Stimulated activated CD8-positive, alpha-beta memory T cell treated with anti-CD3 and anti-CD28 coated beads, Interleukin-7, amount 100 ng/mL, for 4 hours (primary cell): ENCODE data around the gene QSOX2.

Source experiments
- DNase-seq, 2 donors: peaks; one replicate each; pipeline ENCODE4 v3.0.0-alpha.2; 2020; ENCODE audit warnings: low read depth in 2 of 2

Gene QSOX2

DNA sequence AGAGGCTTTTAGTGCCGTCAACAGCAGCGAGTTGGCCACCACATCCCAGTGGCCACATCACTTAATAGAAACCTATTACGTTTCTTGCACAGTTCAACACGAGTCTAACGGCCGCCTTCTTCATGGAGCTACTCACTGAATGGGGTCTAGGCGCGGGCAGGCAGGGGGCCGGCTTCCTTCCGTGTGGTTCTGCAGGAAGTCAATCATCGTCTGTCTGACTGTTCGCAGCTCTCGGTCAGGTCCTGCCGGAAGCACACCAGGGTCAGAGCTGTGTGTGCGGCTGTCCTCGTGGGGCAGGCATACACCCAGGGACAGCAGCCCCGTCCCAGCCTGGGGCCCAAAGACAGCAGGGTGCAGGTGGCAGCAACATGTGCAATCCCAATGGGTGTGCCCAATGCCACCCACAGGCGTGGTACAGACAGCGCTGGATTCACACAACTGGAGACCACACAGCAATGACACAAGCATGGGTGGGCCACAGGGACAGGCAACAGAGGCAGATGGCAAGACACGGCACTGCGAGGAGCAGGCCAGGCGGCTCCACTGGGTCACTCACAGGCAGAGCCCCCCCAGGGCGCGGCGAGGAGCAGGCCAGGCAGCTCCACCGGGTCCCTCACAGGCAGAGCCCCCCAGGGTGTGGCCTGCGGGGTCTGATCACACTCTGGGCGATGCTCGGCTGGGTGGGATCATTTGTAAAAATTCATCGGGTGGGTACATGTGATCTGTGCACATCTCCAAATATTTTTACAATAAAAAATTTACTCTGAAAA lies 21.6 kb downstream of the QSOX2 start:
- no peak for DNase-seq

DNA sequence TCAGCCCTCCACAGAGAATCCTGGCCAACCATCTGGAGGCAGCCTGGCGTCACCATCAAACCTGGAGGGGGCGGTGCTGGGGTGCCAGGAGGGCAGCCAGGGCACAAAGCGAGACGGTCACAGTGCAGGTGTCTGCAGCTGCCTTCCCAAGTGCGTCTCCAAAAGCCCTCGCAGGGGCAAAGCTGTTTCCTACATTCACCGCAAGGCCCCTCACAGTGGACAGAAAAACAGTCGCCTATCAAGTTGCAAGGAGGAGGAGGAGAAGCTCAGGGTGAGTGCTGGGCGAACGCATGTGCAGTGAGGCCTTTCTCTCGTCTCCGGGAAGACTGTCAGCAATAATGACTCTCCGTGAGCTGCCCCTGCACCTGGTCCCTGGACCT lies 22.7 kb downstream of the QSOX2 start:
- DNase-seq: no peak

DNA sequence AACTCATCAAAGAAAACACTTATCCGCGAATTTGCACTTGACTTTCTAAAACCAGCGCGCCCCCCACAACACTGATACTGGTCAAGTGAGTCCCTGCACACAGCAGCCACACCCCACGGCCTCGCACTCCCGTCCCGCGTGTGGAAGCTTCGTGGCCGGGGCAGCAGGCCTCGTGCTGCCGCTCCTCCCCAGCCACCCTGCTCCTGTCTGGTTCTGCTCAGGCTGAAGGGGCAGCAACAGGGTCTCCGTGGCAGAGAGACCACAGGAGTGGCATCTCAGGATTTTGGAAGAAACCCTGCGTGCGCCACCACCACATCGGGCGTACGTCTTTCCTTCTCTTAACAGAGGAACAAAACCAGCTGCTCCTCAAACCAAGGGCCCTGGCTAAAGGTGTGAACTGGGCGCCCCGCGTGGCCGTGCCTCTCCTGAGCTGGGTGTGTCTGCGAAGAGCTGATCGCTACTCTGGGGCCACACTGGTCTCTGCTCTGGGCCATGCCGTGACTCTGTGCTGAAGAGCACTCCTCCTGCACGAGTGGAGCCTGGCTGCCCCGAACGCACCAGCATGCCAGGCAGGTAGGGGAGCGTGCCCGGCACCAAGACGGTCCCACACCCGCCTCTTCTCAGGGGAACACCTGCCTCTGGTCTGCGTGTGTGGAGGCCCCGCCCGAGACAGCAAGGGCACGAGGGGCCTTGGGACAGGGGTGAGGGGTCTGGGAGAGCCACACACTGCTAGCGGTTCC lies 23.3 kb downstream of the QSOX2 start:
- no peak for DNase-seq

DNA sequence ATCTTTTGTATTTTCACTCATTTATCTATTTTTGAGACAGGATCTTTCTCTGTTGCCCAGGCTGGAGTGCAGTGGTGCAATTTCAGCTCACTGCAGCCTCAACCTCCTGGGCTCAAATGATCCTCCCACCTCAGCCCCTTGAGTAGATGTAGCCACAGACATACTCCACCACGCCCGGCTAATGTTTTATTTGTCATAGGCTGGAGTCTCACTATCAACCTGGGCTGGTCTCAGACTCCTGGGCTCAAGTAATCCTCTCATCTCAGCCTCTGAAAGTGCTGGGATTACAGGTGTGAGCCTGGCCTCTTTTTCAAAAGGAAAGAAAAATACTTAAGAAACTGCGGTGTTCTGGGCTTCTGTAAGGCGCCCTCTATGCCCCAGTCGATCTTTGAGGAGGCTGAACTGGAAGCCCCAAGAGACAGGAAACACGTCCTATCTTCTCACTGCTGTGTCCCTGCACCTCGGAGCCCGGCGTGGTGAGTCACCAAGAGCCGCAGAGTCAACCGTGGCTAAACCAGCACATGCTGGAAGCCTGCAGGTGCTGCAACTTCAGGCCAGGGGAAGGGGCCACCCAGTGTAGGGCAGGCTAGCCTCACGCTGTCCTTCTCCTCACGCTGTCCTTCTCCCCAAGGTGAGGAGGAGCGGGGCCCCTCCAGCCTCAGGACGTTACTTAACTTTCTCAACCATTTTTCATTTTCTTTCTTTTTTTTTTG lies 25.4 kb downstream of the QSOX2 start:
- no peak for DNase-seq

DNA sequence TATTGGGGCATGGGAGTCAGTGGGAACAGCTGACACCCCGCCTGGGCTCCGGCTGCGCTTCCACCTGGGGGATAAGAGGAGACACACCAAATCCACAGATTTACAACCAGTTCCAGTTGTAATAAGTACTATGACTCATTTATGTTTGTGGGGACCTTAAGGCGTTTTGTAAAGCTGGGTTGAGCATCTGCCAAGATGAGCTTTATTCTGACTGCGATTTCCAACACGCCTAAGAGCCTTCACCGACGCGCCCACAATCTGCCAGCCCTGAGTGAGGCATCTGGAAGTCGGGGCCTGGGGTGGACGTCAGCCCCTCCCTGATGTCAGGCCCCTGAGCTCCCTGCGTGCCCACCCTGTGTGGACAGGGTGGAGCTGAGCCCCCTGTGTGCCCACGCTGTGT lies 26.3 kb downstream of the QSOX2 start:
- no peak for DNase-seq

DNA sequence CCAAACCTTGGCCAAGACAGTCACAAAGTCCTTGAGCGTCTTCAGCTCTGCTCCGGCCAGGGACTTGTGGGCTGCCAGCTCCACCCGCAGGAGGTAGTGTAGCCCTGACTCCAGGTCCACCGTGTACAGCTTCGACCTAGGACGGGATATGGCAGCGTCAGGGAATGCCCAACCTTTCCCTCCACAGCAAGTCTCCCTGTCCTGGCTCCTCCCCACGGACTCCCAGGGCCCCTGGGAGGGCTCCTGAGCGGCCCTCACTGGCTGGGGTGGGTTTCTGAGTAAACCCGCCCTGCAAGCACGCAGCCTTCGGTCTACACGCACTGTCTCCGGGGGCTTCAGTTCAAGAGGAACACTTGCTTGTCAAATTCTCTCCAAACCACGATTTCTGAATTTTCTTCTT lies 26.9 kb downstream of the QSOX2 start:
- DNase-seq: no peak

DNA sequence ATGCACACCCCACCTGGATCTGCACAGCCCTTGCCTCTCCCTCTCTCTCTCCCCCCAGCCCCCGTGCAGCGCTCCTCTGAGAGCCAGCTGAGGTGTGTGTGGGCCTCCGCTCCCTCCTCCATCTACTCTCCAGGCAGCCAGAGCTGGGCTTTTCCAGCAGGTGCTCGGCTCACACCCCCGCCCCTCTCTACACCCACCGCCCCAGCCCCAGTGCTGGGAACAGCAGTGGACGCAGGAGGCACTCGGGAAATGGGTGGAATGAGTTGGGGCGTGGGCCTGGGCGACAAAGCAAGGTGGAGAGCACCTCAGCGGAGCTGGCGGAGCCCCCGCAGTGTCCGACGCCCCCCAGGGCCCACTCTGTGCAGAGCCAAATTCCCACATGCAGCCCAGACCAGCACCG lies 27.3 kb downstream of the QSOX2 start:
- DNase-seq: no peak

DNA sequence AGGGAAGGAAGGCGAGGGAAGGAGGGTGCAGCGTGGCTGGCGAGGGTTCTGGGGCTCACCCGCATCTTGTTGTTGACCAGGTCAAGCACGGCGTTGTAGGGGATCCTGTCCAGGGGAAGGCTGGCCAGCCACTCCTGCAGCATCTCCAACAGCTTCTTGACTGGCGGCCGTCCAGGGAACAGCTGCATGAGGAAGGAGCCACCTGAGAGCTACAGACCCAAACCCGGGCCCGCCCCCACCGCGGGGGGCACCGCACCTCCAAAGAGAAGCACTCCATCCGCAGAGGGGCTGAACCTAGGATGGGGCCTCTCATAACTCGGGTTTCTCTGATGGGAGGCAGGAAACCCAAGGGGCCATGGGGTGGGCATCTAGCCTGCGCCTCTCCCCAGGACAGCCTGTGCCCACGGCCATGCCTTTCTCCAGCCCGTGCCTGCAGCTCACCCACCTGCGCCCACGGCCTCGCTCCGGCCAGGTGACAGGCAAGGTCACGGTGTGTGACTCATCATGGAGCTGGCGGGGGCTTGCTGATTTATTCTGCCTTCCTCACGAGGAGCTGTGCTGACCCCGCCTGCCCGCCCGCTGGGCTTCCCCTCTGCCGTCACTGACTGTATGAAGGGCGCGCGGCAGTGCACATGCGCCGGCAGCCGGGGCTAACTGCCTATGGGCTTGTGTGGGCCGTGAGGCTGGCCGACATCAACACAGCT lies 28.9 kb downstream of the QSOX2 start:
- no peak for DNase-seq

DNA sequence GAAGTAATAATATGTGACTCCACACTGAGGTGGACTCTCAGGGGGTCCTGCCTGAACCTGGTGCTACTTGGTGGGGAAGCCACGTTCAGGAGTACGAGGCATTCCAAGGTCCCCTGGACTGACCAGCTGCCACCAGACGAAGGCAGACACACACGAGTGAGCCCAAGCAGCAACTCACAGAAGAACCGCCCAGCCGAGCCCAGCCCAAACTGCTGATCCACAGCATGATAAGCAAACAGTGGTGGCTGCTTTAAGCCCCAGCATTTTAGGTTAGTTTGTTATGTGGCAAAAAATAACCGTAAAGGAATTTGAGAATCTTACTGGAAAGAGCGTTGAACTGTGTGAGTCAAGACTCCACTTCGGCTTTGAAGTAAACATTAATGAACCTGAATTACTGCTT lies 31.9 kb downstream of the QSOX2 start:
- no peak for DNase-seq

DNA sequence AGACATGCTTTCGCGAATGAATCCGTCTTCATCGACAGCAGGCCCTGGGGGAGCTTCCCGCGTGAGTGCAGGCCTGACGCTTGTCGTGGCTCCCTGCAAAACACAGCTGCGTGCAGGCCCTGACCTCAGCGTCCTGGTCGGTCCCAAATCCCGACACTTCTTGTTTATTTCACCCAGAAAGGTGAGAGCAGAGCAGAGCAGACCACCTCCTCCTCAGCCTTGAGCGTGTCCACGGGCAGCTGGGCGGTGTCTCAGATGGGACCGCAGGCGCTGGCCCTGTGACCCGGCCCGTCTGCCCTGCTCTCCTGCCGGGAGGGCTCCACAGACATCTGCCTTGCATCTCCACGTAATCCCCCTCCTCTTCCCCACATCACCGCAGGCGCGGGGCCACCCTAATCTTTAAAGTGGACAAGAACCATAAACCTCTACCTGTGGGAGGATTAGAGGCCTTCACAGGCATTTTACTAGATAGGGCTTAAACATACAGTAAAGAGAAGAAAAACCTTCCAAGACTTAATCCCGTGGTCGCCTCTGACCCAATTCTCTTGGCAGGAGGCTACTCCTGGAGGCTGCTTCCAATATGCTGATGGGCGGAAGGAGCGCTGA lies 33.2 kb downstream of the QSOX2 start:
- no peak for DNase-seq

DNA sequence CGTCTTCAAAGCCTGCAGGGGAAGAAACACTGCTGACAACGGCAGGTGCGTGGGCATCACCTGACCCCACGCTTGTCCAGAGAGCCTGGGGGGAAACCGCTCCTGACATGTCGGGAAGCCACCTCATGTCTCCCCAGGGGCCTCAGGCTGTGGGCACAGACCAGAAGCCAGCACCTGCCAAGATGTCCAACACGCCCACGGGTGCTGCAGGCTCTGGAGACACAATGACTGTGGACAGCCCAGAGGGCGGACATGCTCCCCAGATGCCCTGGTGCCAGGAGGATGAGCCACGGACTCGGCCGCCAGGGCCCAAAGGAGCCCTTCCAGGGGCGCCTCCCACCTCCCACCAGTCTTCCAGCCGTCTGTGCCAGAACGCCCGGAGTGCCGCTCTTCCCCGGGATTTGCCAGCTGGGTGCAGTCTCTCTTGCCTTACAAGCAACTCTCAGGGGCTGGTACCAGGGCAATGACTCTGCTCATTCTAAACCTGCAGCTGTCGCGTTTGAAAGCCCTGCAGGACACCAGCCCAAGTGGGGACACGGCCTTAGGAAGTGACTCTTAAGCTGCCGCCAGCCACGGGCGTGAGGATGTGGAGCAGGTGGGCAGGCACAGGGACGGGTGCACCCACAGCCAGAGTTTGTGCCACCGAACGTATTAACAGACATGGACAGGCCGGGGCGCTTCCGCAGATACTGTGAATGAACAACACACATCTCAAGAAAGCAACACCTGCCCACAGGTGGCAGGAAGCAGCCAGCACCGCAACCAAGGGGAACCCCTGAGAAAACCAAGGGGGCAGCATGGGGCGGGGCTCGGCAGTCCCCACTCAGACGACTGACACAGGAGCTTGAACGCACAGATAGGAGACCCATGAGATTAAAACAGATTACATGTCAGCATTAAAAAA lies 33.9 kb downstream of the QSOX2 start:
- no peak for DNase-seq

DNA sequence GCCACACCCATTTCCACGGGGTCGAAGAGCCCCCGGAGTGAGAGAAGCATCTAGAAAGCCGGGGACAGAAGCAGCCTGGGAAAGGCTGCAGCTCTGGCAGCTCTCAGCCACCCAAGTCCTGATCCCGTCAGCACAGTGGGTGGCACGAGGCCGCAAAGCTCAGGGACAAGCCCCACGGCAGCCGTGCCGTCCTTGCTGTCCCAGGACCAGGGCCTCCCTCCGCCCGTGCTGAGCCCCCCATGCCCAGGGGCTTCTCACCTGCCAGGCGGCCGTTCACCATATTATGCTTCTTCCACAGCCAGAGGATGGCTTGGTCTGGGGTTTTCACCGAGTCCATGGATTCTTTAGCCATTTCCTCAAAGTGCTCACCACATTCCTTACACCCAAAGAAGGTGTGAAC lies 34.6 kb downstream of the QSOX2 start:
- DNase-seq: no peak

DNA sequence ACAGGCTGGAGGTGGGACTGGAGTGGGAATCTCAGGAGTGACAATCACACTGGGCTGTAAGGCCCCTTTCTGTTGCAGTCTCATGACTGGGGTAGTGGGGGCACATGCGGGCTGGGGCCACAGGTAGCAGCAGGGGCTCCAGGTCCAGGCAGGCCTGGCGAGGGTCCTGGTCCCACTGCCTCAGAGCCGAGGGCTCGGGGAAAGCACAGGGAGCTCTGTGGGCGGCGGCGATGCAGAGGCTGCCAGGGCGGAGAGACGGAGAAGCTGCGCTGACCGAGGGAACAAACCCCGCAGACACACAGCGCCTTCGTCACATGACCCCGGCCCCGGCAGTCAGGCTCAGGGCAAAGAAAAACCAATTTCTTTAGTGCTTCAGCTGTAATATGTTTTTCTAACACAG lies 35.3 kb downstream of the QSOX2 start:
- no peak for DNase-seq

DNA sequence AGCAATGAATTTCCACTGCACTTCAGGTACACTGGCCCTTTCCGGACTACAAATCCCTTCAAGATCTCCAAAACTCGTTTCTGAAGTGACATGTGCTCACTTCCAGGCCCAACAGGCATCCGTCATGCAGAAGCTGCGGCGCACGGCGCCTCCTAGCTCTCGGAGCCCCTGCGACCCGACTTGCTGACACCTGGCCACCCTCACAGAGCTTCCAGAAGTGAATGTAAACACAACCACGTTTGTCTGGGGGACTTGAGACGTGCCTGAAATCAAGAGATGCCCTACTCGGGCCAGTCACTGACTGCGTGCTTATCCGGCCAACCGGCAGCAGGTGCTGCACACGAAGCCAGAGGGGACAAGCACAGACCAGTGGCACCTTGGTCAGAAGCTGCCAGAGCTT lies 35.8 kb downstream of the QSOX2 start:
- DNase-seq: no peak

DNA sequence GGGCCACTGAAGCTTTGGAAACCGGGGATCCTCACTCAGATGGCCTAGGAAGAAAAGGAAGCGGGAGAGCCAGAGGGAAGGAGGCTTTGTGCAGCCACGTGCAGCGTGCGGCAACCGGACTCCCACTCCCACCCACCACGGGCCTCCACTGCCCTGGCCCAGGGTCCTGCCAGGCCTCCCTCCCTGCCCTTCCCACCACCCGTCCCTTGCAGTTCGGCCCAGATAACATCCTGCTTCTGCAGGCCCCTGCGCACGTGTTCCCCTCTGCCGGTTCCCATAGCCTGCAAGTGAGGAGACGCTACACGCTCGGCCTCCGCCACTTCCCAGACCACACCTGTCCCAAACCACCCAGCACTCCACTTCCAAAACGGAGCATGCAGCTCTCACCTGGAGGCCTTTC lies 36.4 kb downstream of the QSOX2 start:
- DNase-seq: no peak

DNA sequence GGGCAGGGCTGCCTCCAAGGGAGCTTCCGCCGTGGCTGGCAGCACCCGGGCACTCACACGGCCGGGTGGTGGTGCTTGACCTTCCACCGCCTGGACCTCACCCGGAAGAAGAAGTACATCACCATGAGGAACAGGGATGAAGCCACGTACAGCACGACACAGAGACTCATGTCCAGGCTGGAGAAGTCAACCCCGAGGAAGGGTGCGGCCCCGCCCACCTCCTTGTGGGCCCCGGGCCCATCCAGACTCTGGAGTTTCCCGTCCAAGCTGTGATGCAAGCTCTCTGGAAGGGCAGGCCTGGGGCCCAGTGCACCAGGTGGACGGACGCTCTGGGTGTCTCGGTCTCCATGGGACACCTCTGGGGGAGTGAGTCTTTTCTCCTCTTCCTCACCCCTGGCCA lies 36.9 kb downstream of the QSOX2 start:
- no peak for DNase-seq

DNA sequence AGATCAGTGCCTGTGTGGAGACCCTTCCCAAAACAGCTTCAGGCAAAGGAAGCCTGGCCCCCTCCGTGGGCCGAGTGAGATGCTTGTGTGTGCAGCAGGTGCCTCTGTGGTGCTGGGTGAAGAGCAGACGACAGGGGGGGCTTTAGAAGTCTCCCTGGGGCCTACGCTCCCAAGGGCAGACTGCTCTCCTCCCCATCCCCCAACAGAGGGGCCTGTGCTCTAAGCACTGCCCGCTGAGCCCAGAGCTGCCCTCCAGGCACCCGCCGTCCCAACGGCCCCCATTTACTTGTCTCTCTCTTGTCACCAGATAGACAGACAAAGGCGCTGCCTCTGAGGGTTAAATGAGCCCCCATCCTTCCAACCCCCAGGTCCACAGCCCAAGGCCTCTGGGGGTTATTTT lies 38.0 kb downstream of the QSOX2 start:
- DNase-seq: no peak

DNA sequence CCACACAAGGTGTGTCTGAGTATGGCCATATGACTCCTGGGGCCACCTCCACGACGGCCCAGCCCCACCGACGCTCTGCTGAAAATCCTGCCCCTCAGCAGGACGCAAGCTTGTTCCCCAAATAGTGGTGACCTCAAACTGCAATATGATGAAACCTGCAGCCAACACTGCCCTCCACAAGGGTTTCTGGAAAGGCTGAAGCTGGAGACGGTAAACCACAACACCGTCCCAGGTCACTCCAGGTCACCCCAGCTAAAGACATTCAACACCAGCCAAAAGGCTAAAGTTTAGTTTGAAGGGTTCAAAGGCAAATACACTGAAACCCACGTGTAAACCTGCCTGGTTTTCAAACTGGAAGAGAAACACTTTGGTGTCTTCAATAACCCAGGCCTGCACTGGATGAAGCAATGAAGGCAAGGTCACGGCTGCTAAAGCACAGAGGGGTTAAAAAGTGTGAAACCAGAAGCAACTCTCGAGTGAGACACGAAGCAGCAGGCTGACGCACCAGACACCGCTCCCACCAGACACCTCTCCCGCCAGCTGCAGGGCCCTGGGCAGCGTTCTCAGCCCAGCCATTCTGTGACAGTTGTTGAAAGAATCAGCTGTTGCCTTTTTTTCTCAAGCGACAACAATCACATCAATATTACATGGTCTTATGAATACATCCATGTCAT lies 38.9 kb downstream of the QSOX2 start:
- no peak for DNase-seq

DNA sequence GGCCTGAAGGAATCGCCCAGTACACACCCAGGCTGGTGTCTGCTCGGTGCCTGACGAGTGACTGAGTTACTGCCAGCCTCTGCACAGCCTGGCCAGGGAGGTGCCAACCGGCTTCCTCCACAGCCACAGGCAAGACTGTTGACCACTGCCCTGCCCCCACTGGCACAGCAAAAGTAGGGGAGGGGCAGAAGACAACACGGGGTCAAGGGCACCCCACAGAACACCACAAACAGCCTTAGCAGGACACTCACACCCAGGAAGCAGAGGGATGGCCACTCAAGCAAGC lies 40.0 kb downstream of the QSOX2 start:
- DNase-seq: no peak
